GM12878 (cell line): ENCODE measurements around the gene MORC1.

Experiments used
- KDM1A ChIP-seq: fragments of 200-600 bp; sonication (generic); IDR thresholded peaks from 2 replicates; pipeline ENCODE4 v1.6.1; 2016; ENCODE audit warnings: borderline replicate concordance
- RELA ChIP-seq: fragments of 450-650 bp; IDR thresholded peaks from 2 replicates; pipeline ENCODE4 v1.8.0; 2014; ENCODE audit warnings: borderline replicate concordance; ENCODE audit not compliant: partially characterized antibody
- TF ChIP-seq, protein P1 (sequence below): IDR thresholded peaks from 2 replicates; pipeline ENCODE4 v1.6.1; 2011; ENCODE audit warnings: low read depth, low read length, improper control_type of control experiment, borderline replicate concordance

DNA sequence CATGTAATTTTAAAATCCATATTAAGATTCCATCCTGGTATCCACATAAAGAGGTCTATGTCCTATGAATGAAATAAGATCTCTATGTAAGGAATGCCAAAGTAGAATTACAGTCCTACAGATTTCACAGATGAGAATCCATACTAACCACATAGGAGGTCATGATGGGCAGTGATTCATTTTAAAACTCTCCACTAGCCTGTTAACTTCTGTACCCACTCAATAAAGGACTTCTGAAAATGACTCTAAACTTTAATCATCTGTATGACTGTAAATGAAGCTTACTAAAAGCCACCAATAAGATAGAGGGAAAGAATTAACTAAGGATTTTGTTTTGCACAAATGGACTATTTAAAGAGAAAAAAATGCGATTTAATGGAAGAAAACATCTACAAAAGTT, 28.7 kb downstream of the MORC1 start:
- TF ChIP-seq, protein P1, sequence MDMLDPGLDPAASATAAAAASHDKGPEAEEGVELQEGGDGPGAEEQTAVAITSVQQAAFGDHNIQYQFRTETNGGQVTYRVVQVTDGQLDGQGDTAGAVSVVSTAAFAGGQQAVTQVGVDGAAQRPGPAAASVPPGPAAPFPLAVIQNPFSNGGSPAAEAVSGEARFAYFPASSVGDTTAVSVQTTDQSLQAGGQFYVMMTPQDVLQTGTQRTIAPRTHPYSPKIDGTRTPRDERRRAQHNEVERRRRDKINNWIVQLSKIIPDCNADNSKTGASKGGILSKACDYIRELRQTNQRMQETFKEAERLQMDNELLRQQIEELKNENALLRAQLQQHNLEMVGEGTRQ, result no peak
- no peak for TF ChIP-seq KDM1A
- no peak for TF ChIP-seq RELA
